Measurements from ENCODE around the gene TM4SF1. TPM values are rescaled to one million over a fixed set of nuclear protein-coding genes. Genes with fewer than 3 reads are reported as not detected.
A peak's percentile ranks its signal among the peaks of the same experiment; 100 is the strongest.
"Not testable (repeated sequence)": the region's sequence is repeated elsewhere in the genome, so short reads cannot be mapped to it uniquely, and the experiment has no call there.

The TM4SF1 gene
- total RNA-seq, 1 donor from 2014 or later = 1,820 TPM

DNA sequence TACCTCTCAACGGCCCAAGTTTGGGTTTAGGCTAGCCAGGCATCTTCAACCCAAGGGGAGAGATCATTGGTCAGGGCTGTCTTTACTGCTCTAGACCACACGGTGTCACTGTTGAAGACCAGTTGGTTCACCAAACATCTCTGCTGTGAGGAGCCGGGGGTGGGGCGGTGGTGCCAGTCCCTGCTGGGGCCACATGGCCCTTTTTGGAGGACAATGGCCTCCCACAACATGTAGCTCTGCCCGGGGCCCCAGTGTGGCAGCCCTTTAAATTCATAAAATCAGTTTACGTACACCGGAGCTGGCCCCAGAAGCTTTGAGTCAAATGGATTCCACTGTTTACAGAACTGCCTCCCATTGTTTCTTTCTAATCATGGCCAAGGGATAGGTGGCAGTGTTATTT, 24.9 kb downstream of the TM4SF1 start:
- DNase-seq (ENCODE audit: low read depth in 2 of 2) = peak; percentile 72 to 89

DNA sequence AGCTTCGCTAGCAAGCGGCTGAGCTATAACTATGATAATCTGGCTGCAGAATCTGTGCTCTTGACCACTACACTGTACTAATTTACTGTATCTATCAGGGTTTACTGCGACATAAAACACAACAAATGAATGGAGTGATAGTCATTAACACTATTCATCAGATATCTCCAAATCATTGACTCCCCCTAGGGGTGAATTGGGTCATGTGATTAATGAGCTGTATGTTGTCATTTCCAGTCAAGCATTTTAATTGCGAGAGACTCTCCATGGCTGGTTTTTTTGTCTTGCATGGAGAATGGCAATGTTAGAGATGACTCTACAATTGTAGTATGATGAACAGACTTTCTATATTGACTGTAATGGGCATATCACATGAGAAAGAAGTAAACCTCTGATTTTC, 33.5 kb downstream of the TM4SF1 start:
- DNase-seq (ENCODE audit: low read depth in 2 of 2) = no peak

DNA sequence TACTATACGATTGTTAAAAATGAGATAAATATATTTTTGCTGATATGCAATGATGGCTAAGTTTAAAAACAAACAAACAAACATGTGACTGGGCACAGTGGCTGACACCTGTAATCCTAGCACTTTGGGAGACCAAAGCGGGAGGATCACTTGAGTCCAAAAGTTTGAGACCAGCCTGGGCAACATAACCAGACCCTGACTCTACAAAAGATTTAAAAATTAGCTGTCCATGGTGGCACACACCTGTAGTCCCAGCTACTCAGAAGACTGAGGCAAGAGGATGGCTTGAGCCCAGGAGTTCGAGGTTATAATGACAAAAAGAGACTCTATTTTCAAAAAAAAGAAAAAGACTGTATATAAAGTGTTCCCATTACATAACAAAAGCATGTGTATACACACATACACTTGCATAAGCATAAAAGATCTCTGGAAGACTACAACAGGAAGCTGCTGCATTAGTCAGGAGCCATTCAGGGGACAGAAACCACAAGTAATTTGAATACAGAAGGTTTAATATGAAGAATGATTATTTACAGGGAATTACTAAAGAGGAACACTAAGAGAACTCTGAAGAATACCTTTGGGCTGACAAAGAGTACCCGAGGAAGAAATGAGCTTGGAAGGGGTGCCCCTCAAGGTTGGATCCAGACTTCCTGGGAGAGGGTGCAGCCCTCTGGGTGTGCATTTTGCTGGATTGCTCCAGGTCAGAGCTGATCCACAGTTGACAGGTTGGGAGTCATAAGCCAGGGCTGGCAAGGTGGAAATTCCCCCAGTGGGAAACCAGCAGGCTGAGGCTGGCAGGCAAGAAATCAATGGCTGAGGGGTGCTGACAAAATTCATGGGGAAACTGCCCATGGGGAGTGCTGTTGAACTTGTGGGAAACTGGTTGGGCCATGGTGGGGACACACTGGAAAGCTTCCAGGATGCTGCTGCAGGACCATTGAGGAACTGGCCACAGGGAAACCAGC, 34.8 kb downstream of the TM4SF1 start:
- DNase-seq (ENCODE audit: low read depth in 2 of 2) = peak in 1 of 2 donors; percentile 91

DNA sequence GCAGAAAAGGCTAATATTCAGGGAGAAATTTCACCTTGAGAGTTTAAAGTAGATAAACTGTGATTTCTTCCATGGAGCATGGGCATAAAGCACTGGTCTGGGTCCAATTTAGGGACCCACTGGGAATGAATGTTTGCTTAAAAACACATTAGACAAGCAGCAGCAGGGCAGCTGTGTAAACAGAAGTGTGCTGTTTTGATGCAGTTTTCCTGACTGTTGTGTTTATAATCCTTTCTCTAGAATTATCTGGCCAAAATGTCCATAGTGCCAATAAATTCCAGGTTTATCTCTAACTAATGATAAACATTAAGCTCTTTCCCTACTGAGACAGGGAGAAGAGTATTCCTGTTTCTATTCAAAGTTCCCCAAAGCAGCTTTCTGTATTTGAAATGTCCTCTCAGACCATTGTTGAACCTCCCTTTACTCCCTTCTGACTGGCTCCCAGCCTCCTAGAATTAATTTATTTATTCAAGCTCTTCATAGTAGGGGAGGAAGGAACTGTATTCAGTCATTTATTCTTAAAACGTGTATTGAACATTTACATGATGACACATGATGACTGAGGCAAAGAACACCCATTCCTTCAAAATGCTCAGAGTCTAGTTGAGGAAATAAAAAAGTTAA, 37.0 kb downstream of the TM4SF1 start:
- DNase-seq (ENCODE audit: low read depth in 2 of 2) = peak; percentile 80 to 86

DNA sequence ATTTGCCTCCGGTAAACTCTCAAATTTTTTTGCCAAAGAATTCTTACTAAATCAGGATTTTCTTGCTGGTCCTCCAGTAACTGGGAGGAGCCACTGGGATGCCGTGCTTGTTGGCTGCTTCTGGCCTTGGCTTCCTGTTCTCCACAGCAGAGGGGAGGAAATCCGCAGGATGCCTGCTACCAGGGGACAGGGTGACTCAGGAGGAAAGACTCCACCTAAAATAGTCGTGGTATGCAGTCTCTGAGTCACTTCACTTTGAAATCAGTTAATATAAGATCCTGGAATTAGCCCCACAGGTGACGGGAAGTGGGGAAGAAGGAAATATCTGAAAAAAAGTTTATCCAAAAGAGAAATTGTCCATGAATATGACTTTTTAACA, 37.5 kb downstream of the TM4SF1 start:
- DNase-seq (ENCODE audit: low read depth in 2 of 2) = peak; percentile 95 to 99

DNA sequence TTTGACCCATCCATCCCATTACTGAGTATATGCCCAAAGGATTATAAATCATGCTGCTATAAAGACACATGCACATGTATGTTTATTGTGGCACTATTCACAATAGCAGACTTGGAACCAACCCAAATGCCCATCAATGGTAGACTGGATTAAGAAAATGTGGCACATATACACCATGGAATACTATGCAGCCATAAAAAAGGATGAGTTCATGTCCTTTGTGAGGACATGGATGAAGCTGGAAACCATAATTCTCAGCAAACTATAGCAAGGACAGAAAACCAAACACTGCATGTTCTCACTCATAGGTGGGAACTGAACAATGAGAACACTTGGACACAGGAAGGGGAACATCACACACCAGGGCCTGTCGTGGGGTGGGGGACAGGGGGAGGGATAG, 40.0 kb downstream of the TM4SF1 start:
- not testable (repeated sequence) for DNase-seq (ENCODE audit: low read depth in 2 of 2)

DNA sequence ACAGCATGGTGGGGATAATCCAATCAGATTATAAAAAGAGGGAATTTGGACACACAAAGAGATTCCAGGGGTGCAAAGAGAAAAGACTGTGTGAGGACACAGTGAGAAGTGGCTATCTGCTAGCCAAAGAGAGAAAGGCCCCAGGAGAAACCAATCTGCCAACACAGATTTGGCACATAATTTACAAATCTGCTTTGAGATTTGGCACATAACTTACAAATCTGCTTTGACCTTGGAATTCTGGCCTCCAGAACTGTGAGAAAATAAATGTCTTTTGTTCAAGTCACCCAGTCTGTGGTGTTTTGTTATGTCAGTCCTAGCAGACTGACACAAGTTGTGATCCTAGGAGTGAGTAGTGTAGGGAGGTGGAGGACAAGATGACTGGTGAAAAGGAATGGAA, 40.5 kb downstream of the TM4SF1 start:
- DNase-seq (ENCODE audit: low read depth in 2 of 2) = peak in 1 of 2 donors; percentile 2

DNA sequence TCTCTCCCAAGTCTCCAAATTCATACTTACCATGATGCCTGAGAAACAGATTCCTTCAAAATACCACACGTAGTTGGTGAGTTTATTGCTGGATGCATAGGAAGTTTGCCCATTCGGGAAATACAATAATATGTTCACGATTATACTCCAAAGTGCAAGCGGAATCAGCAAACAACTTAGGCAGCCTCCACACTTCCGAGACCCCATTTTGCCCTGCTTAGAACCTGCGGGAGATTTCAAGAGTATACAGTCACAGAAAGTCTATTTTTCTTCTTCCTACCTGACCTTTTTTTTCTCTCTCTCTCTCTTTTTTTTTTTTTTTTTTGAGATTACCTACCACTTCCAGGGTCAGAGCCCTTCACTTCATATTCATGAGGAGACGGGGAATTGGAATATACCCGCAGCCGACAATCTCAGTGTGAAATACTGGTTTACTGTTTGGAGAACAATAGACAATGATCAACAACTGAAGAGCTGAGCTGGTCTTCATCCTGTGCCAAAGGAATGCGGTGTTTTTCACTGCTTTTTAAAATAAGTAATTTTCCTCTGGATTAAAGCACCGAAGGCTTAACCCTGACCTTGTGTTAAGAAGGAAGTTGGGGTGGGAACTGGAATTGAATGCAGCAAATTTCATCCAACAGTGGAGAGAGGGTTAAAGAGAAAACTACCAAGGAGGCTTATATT, 44.1 kb downstream of the TM4SF1 start, which contains the start of gene TM4SF18:
Gene TM4SF18 (minus strand): TSS at position 461 of the 684 bp plus-strand sequence. CDS start 254 bp downstream, at position 207.
- peak; percentile 59 for DNase-seq (ENCODE audit: low read depth in 2 of 2)

DNA sequence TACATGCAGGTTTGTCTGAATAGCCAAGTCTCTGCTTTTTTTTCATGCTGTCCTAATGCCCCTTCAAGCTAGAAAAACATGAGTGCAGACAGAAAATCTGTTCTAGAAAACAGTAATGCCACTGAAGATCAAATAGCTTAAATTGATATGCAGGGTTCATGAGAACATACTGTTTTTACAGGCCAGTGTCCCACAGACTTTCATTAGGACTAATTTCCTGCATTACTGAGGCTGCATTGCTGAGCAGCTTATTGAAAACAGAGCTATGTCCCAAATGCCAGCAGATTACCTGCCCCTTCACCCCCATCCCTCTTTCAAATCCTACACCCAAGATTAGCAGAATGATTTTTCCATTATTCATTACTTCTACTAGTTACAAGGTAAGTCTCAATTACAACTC, 44.7 kb downstream of the TM4SF1 start:
- DNase-seq (ENCODE audit: low read depth in 2 of 2) = peak; percentile 21 to 71

DNA sequence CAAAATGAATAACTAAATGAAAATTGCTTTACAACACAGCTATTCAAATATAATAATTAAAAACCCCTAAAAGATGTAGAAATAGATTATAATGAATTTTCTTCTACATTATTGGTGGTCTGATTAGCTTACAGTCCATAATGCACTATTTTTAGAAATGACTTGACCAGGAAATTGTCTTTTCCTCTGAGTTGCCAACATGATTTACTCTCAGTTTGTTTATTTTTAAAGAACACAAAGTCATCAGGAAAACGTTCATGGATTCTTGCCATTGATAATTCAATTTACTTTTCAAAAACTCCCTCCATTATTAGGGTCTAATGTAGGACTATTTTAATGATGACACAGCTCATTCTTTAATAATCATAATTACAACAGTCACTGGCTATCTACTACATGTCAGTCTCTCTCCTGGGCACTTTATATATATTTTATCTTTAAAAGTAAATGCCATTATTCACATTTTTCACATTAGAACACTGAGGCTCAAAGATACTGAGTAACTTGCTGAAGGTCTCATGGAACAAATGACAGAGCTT, 45.2 kb downstream of the TM4SF1 start:
- DNase-seq (ENCODE audit: low read depth in 2 of 2) = peak; percentile 76 to 78

DNA sequence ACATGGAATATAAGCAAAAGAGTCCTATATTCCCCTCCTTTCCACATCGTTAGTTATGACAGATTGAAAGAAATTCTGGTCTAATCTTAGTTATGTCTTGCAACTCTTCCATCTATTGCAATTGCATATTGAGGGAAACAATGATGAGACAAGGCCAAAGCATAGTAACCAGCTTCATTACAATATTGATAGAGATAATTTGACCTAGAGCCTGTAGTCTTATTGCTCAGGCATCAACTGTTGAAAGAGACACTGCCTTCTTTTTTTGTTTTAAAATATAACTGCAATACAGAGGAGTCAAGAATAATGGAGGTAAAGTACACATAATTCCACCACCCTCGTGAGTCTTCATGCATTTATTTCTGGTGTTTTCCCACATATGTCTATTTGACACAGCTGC, 46.1 kb downstream of the TM4SF1 start:
- no peak for DNase-seq (ENCODE audit: low read depth in 2 of 2)

DNA sequence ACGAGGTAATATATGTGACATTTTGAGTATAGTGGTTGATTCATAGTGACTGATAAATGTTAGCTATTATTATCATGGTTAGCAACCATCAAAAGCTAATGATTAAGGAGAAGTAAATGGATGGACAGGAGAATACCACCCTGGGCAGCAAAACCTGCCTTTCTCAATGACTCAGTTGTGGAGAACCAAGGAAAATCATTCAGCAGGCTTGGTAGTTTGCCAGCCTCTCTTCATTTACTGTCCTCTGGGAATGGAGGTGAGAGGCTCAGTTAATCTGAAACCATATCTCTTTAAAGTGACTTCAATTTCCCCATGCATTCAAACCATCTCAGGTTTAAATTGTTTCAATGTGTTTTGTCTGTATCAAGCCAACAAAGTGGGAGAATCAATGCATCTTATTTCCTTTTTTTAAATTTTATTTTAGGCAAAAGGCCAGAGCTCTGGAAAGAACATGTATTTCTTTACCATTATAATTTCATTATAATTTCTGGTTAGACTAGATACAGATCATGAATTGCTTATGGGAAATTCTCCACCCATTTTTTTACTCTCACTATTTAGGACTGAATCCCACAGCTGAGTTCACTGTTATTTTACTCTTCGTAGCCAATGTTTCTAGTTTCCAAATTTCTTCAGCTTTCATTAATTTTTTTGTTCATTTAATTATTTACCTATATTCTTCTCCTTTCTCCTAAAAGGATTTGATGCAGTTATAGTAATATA, 46.7 kb downstream of the TM4SF1 start:
- DNase-seq (ENCODE audit: low read depth in 2 of 2) = peak in 1 of 2 donors; percentile 21

DNA sequence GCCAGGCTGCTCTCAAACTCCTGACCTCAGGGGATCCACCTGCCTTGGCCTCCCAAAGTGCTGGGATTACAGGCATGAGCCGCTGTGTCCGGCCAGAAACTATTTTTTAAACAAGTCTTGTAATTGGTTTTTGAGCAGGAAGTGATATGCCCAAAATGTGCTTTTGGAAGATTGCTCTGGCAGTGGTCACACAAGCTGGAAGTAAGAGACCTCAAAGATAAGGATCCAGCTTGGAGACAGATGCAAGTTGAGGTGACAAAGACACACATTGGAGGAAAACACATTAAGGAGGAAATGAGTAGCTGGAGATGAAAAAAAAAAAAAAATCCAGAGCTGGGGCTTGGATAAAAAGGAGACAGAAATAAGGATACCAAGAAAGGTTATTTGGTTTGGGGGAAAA, 50.3 kb downstream of the TM4SF1 start:
- no peak for DNase-seq (ENCODE audit: low read depth in 2 of 2)

DNA sequence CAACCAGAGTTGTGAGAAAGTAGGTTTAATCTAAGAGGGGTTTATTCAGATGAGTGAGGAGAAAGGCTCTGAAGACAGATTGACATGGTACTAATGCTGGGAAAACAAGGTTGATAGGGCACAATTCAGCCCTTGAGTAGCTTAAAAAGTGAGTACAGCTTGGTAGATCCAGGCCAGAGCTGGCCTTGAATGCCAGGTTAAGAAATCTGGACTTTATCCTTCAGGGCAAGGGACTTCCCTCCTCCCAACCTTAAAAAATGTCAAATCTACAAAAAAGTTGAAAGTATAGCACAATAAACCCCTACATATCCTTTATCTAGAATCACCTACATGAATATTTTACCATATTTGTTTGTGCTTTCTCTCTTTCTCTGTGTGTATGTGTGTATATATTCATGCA, 51.9 kb downstream of the TM4SF1 start:
- no peak for DNase-seq (ENCODE audit: low read depth in 2 of 2)

DNA sequence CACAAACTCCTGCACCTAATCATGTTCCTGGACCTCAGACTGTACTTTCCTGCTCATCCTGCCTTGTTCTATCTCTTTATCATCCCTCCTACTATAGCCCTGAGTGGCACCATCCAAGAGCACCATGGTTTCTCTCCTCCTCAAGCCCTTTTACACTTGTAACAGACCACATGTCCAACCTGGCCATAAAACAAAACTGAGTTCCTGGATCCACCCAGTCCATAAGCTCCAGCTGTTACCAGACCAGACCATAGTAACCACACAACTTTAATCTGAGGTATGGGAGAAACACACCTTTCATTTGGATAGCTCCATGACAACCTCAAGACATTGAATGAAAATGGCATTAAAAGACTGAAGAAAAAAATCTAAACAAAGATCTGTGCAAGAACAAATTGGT, 53.1 kb downstream of the TM4SF1 start:
- DNase-seq (ENCODE audit: low read depth in 2 of 2) = no peak

DNA sequence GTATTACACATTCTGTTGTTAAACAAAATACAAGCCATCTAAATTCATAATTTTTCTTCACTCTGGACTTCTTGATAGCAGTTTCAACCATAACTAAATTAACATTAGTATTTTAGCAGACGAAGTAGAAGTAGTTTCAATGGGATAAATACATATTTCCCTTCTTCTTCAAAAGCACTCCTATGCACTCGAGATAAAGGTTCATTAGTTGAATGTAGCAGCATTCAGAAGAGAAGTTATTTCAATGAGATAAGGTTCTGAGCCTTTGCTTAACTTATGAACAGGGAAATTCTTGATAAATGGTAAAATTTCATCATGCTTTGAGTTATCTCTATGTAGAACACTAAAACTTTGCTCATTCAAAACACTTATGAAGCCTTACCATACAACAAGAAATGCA, 55.8 kb downstream of the TM4SF1 start:
- DNase-seq (ENCODE audit: low read depth in 2 of 2) = no peak

DNA sequence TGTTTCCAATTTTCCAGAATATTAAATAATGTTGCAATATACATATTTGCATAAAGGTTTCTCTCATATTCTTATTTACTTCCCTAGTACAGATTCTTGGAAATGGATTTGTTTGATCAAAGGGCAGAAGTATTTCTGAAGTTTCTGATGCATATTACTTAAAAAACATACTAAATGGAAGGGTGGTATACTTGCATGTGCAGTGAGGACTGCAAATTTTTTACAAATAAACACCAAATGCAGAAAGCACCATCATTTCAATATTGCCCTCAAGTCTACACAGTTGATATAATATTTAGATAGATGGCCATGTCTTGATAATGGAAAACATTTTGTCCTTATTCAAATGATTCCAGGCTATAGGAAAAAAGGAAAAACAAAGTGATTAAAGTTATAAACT, 56.3 kb downstream of the TM4SF1 start:
- DNase-seq (ENCODE audit: low read depth in 2 of 2) = no peak

DNA sequence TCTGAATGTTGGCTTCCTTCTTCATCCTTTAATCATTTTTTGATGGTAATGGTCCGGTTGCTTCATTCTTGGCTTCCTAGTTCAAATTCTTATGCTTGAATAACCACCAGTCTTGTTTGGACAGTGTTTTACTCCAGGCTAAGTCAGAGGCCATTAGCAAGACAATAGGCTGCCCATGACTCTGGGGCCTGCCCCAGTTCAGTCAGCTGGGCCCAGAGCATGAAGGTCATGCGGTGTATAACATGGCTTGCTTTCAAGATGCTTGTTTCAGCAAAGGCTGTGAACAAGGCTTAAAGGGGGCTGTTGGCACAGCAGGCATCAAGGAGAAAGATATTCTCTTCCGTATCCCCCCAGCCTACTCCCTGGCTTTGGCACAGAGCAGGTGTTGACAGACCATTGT, 57.7 kb downstream of the TM4SF1 start:
- no peak for DNase-seq (ENCODE audit: low read depth in 2 of 2)

Data from lung microvascular endothelial cell (primary cell).